Colonic mucosa (tissue), 4 donors: ENCODE measurements around the gene HSPA1L. TPM values are rescaled to one million over a fixed set of nuclear protein-coding genes. Genes with fewer than 3 reads are reported as not detected.

Source experiments
- DNase-seq: peaks from one replicate; pipeline ENCODE4 v3.0.0-alpha.2; 2020
- H3K27ac ChIP-seq: fragments of 200-600 bp; one replicate; pipeline ENCODE4 v1.8.0; 2021
- H3K27me3 ChIP-seq: fragments of 200-600 bp; one replicate; pipeline ENCODE4 v1.8.0; 2021
- H3K36me3 ChIP-seq: fragments of 200-600 bp; one replicate; pipeline ENCODE4 v1.8.0; 2021
- H3K4me1 ChIP-seq: fragments of 200-600 bp; one replicate; pipeline ENCODE4 v1.8.0; 2021; ENCODE audit warnings: mild to moderate bottlenecking
- H3K4me3 ChIP-seq: fragments of 200-600 bp; one replicate; pipeline ENCODE4 v1.8.0; 2021
- H3K9ac ChIP-seq, 2 donors: one replicate each; pipeline ENCODE4 v1.7.0; 2013; ENCODE audit warnings: control low read depth in 2 of 2, low read depth in 2 of 2, low read length in 2 of 2
- H3K9me3 ChIP-seq: fragments of 200-600 bp; one replicate; pipeline ENCODE4 v1.8.0; 2021
- CTCF ChIP-seq: fragments of 200-600 bp; IDR thresholded peaks from one replicate; pipeline ENCODE4 v1.8.0; 2022; ENCODE audit warnings: antibody characterized with exemption, mild to moderate bottlenecking
- intact Hi-C: fragments of 100-400 bp; cut with DNase I; formaldehyde crosslinking; loops from one replicate; pipeline ENCODE4 v1.14.1; 2022
- total RNA-seq, 2 donors: library from RNA; stranded (reverse); fragmentation: NEBNext Ultra II Directional in 1 of 2; extraction: Animal tissue kit (Norgen Biotek cat#: 25700) in 1 of 2; gene quantifications; one replicate each; pipeline ENCODE4 v1.2.1, GENCODE V29; 2021
- donor health status: healthy.
- donor health status: DM: no; HTN: no; CAD: no.
- donor health status: DM: no; HTN: no; CAD: no.

The HSPA1L gene
- total RNA-seq, 2 donors from 2014 or later: 0.98 to 1.4 TPM

- Histone ChIP-seq H3K36me3 (no peaks in the 10 kb centered on the region), H3K9ac (no peak overlapping the region), H3K4me3 (no peak overlapping the region), H3K27ac (peak overlapping the region; percentile 77), H3K4me1 (no peaks in the 10 kb centered on the region), H3K27me3 (no peaks in the 10 kb centered on the region), H3K9me3 (no peaks in the 10 kb centered on the region)
- intact Hi-C loops: loop anchor here (5.0 to 10.0 kb wide), 3 partner anchors 62 to 185 kb away; partner anchors contain the start of genes LY6G5C, NELFE and SKIC2
- TF ChIP-seq CTCF: peak; percentile 93
- DNase-seq: peak; percentile 93
Measured at GRCh38 chr6:31769684-31770371, 45.3 kb downstream of the HSPA1L start.

DNA sequence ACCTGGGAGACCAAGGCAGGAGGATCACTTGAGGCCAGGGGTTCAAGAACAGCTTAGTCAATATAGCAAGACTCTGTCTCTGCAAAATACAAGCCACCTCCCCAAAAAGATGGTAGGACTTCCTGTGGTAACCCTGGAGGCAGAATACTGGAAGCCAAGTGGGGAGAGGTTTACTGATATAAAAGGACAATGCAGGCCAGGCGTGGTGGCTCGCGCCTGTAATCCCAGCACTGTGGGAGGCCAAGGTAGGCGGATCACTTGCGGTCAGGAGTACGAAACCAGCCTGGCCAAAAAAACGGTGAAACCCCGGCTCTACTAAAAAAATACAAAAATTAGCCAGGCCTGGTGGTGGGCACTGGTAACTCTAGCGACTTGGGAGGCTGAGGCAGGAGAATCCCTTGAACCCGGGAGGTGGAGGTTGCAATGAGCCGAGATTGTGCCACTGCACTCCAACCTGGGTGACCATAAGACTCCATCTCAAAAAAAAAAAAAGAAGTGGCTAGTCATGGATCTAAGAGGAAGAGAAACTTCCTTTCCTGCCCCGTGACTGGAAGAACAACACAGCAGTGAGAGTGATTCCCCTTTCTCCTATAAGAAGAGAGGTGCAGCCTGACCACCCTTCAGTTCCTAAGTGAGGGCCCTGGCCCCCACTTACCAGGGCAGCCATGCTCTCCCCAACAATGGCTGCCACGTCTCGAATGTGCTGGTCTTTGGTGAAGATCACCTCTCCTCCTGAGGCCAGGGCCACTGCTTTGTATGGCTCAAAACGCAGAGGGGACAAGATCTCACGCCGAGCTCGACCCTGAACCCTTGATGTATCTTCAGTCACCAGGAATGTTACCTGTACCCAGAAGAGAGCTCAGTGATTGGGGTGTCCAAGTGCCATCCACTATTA, 46.5 kb downstream of the HSPA1L start:
- no peak for DNase-seq
- Histone ChIP-seq H3K36me3 (no peaks in the 10 kb centered on the region), H3K4me3 (no peak overlapping the region), H3K4me1 (no peaks in the 10 kb centered on the region), H3K9me3 (no peaks in the 10 kb centered on the region), H3K27me3 (no peaks in the 10 kb centered on the region), H3K27ac (no peak overlapping the region), H3K9ac (no peak overlapping the region)
- intact Hi-C loops: loop anchor here (5.0 to 10.0 kb wide), 2 partner anchors 86 to 186 kb away; partner anchors contain the start of genes LY6G5C, NELFE and SKIC2
- no peak for TF ChIP-seq CTCF

DNA sequence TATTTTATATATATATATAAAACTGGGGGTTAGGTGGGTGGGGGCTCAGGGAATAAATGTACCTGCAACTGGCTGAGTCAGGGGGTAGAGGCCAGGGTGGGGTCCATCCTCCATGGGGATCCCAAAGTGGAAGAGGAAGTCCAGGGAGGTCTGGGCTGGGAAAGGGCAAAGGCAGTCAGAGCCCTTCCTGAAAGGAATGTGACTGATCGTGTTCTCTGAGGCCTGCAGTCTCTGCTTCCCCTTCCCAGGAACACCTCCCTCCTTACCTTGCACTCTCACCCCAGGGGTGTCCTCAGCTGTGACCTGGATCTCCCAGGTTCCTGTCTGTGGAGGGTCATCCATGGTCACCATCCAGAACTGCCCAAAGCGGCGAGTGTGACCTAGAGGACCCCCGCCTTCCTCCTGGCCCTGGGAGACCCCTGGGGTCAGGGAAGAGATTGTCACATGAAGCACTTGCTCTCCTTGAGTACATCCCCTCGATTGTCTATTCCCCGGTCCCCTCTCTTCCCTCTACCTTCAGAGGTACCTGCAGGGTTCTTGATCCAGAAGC, 47.9 kb downstream of the HSPA1L start:
- Histone ChIP-seq H3K36me3 (no peaks in the 10 kb centered on the region), H3K27me3 (no peaks in the 10 kb centered on the region), H3K4me3 (no peak overlapping the region), H3K4me1 (no peaks in the 10 kb centered on the region), H3K9me3 (no peaks in the 10 kb centered on the region), H3K9ac (no peak overlapping the region), H3K27ac (no peak overlapping the region)
- intact Hi-C loops: loop anchor here (5.0 to 10.0 kb wide), 2 partner anchors 85 to 188 kb away; partner anchors contain the start of genes LY6G5C, NELFE and SKIC2
- no peak for DNase-seq
- TF ChIP-seq CTCF: no peak

DNA sequence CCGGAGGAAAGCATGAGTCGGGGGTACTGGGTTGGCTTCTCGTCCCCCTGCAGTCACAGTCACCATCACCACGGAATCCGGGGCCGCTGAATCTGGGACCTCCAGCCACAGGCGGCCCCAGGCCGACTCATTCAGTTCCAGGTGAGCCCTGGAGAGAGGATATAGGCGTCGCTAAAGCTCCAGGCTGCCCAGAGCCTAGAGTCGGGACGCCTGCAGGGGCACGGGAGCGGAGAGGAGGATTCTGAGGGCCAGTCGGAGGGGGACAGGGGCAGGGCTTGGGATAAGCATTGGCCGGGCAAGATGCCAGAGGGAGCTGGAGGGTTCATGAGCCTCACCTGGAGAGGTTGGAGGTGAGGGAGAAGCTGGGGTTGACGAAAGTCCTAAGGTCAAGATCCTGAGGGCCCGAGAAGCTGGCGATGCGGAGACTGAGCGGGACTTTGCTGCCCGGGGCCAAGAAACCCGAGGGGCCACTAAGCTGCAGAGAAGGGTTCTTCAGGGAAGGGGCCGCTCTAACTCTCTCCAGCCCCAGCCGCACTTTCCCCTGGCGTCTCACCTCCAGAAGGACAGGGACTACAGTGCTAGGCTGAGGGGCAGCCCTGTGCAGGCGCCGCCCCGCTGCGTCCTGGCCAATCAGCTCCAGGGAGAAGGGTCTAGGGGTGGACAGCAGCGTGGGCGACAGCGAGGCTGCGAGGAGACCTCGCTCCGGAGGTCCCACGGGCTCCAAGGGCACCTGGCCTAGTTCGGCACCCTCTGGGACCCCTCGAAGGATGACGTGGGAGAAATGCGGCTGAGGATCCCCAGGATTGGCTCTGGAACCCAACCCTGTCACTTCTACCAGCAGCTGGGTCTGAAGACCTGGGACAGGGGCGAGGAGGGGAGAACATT, 48.9 kb downstream of the HSPA1L start:
- Histone ChIP-seq H3K4me3 (peak overlapping the region; percentile 15), H3K9ac (peak overlapping the region in 1 of 2 donors; percentile 43), H3K4me1 (no peaks in the 10 kb centered on the region), H3K27me3 (no peaks in the 10 kb centered on the region), H3K36me3 (no peaks in the 10 kb centered on the region), H3K27ac (no peak overlapping the region), H3K9me3 (no peaks in the 10 kb centered on the region)
- peak; percentile 44 for DNase-seq
- no peak for TF ChIP-seq CTCF
- intact Hi-C loops: loop anchor here (5.0 to 10.0 kb wide), 2 partner anchors 84 to 189 kb away; partner anchors contain the start of genes LY6G5C, NELFE and SKIC2
